ENCODE measurements around the gene ETHE1.

Gene ETHE1

GRCh38 chr19:43526884-43527859 lies at the start of gene ETHE1:
TSS of gene ETHE1 (minus strand) at chr19:43527201. CDS start at chr19:43527177, 24 bp downstream.
- peak; percentile 85 for DNase-seq

- DNase-seq, result peak; percentile 14
Measured at GRCh38 chr19:43575955-43576878, 49.2 kb upstream of the ETHE1 start.

GRCh38 chr19:43575156-43575950 lies 48.4 kb upstream of the ETHE1 start, which contains the start of the genes PINLYP and XRCC1:
TSS of gene PINLYP (plus strand) at chr19:43575801. CDS start at chr19:43577192, 1,391 bp downstream.
TSS of gene XRCC1 (minus strand) at chr19:43575527. CDS start at chr19:43575458, 69 bp downstream.
- peak; percentile 97 for DNase-seq

- DNase-seq, result no peak
Measured at GRCh38 chr19:43574424-43575155, 47.6 kb upstream of the ETHE1 start.

GRCh38 chr19:43572171-43572588 lies 45.2 kb upstream of the ETHE1 start:
- no peak for DNase-seq

GRCh38 chr19:43570174-43570791 lies 43.3 kb upstream of the ETHE1 start:
- no peak for DNase-seq

- no peak for DNase-seq
Measured at GRCh38 chr19:43569657-43570056, 42.7 kb upstream of the ETHE1 start.

GRCh38 chr19:43564800-43565199 lies 37.8 kb upstream of the ETHE1 start:
- peak; percentile 33 for DNase-seq

- DNase-seq, result no peak
Measured at GRCh38 chr19:43563816-43564457, 36.9 kb upstream of the ETHE1 start.

GRCh38 chr19:43562698-43563241 lies 35.8 kb upstream of the ETHE1 start:
- DNase-seq, result peak; percentile 87

- DNase-seq, result peak; percentile 23
Measured at GRCh38 chr19:43562226-43562697, 35.3 kb upstream of the ETHE1 start.

- DNase-seq, result no peak
Measured at GRCh38 chr19:43561139-43561970, 34.4 kb upstream of the ETHE1 start.

- DNase-seq, result peak; percentile 49
Measured at GRCh38 chr19:43560687-43561086, 33.7 kb upstream of the ETHE1 start.

GRCh38 chr19:43555185-43555770 lies 28.3 kb upstream of the ETHE1 start:
- peak; percentile 90 for DNase-seq

GRCh38 chr19:43554317-43554895 lies 27.4 kb upstream of the ETHE1 start:
- DNase-seq, result no peak

GRCh38 chr19:43553656-43554055 lies 26.7 kb upstream of the ETHE1 start:
- DNase-seq, result no peak

GRCh38 chr19:43552616-43553015 lies 25.6 kb upstream of the ETHE1 start:
- DNase-seq, result no peak

GRCh38 chr19:43552198-43552450 lies 25.1 kb upstream of the ETHE1 start:
- DNase-seq, result no peak

Measured in CD4-positive, alpha-beta T cell treated with Interleukin-17A for 4 hours (primary cell).